Activated CD4-positive, alpha-beta T cell treated with anti-CD3 and anti-CD28 coated beads, Interleukin-2, amount 10 ng/mL, durations not matched to agents 7 days and 5 days (primary cell): ENCODE results near the gene INKA2. TPM values are rescaled to one million over a fixed set of nuclear protein-coding genes. Genes with fewer than 3 reads are reported as not detected.

ENCODE experiments used
- total RNA-seq, 2 experiments: library from RNA; stranded (reverse); gene quantifications; one replicate each; pipeline ENCODE4 v1.2.3, GENCODE V29; 2021

The INKA2 gene
- total RNA-seq, 2 experiments from 2014 or later, result 2.4 to 4.2 TPM

Other genes with a start within 250 kb of the INKA2 start
- under 1 TPM; 0.15 TPM for gene ADORA3, start 235.8 kb downstream of the INKA2 start, total RNA-seq
- gene TMIGD3, start 235.8 kb downstream of the INKA2 start, total RNA-seq, result not detected
- 100 to 1,000 TPM; 128 to 130 TPM for gene RAP1A, start 119.6 kb downstream of the INKA2 start, total RNA-seq
- 10 to 100 TPM; 14.4 to 18.9 TPM for gene DDX20, start 16.5 kb upstream of the INKA2 start, total RNA-seq